HepG2 (cell line): ENCODE data around the gene CSH1.

ENCODE experiments used
- ARNT ChIP-seq: fragments of 450-650 bp; IDR thresholded peaks from 2 replicates; pipeline ENCODE4 v1.6.1; 2017
- BATF2 ChIP-seq: sonication (generic); formaldehyde crosslinking; IDR thresholded peaks from 2 replicates; pipeline ENCODE4 v1.8.0; 2022; ENCODE audit warnings: mild to moderate bottlenecking, missing genetic modification reagents, moderate library complexity
- MLLT10 ChIP-seq: sonication (generic); formaldehyde crosslinking; IDR thresholded peaks from 2 replicates; pipeline ENCODE4 v1.4.0; 2020; ENCODE audit warnings: missing genetic modification reagents
- SP2 ChIP-seq: sonication (generic); formaldehyde crosslinking; IDR thresholded peaks from 2 replicates; pipeline ENCODE4 v1.5.1; 2020; ENCODE audit warnings: mild to moderate bottlenecking, missing genetic modification reagents

- TF ChIP-seq MLLT10 (no peak), SP2 (CRISPR knock-in tag) (no peak), ARNT (no peak), BATF2 (CRISPR knock-in tag) (no peak)
Measured at GRCh38 chr17:63911657-63912100, 15.3 kb upstream of the CSH1 start.
